HG02852 (cell line): ENCODE data around the gene BLM.
"Not testable (repeated sequence)": the region's sequence is repeated elsewhere in the genome, so short reads cannot be mapped to it uniquely, and the experiment has no call there.

Source experiments
- ATAC-seq: cut with Tn5 transposase; IDR thresholded peaks from one replicate; pipeline ENCODE4 v1.9.1; 2021; ENCODE audit warnings: mild to moderate bottlenecking, moderate library complexity; ENCODE audit not compliant: unreplicated experiment

BLM gene

DNA sequence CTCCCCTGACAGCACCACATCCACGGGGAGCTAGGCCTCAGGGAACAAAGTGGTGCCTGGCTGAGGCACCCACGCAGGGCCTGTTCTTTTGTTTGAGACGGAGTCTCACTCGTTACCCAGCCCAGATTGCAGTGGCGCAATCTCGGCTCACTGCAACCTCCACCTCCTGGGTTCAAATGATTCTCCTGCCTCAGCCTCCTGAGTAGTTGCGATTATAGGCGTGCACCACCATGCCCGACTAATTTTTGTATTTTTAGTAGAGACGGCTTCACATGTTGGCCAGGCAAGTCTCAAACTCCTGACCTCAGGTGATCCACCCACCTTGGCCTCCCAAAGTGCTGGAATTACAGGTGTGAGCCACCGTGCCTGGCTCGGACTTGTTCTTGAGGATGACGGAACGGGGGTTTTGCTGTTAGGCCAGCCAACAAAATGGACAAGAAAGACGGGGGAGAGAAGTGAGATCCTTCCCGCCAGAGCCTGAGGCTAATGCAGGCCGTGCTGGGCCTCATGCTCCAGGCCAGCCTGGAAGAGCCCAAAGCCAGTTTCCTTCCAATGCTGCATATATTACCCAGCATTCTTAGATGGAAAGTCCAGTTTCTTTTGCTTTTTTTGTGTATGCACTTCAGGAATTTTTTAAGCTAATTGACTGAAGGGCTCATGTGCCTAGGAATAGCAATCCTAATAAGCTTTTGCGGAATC is 123.2 kb downstream of the BLM start:
- no peak for ATAC-seq

- no peak for ATAC-seq
Measured at GRCh38 chr15:90840954-90841353, 123.8 kb downstream of the BLM start.

- no peak for ATAC-seq
Measured at GRCh38 chr15:90844696-90845095, 127.5 kb downstream of the BLM start.

GRCh38 chr15:90845201-90845949 is 128.2 kb downstream of the BLM start:
- peak; percentile 91 for ATAC-seq

- ATAC-seq = not testable (repeated sequence)
Measured at GRCh38 chr15:90849424-90849823, 132.3 kb downstream of the BLM start.

- no peak for ATAC-seq
Measured at GRCh38 chr15:90851114-90851513, 134.0 kb downstream of the BLM start.

GRCh38 chr15:90851940-90852339 is 134.8 kb downstream of the BLM start:
- ATAC-seq = no peak

- ATAC-seq = no peak
Measured at GRCh38 chr15:90855139-90855538, 138.0 kb downstream of the BLM start.

DNA sequence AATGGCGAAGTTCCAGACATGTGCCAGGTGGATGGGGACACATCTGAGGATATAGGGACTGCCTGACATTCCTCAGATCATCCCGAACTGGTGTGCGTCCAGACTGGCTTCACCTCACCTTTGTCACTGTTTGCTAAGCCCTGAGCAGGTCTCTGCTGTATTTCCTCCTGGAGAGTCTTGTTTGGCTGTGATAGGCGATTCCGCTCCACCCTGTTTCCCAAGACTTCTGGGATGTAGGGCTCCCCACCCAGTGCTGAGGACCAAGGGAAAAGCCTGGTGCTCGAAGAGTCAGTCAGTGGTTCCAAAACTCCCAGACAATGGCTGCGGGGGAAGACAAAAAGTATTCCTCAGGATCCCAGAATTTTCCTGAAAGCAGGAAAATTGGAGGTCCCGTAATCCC is 140.2 kb downstream of the BLM start:
- no peak for ATAC-seq

- no peak for ATAC-seq
Measured at GRCh38 chr15:90857883-90858443, 140.8 kb downstream of the BLM start.

DNA sequence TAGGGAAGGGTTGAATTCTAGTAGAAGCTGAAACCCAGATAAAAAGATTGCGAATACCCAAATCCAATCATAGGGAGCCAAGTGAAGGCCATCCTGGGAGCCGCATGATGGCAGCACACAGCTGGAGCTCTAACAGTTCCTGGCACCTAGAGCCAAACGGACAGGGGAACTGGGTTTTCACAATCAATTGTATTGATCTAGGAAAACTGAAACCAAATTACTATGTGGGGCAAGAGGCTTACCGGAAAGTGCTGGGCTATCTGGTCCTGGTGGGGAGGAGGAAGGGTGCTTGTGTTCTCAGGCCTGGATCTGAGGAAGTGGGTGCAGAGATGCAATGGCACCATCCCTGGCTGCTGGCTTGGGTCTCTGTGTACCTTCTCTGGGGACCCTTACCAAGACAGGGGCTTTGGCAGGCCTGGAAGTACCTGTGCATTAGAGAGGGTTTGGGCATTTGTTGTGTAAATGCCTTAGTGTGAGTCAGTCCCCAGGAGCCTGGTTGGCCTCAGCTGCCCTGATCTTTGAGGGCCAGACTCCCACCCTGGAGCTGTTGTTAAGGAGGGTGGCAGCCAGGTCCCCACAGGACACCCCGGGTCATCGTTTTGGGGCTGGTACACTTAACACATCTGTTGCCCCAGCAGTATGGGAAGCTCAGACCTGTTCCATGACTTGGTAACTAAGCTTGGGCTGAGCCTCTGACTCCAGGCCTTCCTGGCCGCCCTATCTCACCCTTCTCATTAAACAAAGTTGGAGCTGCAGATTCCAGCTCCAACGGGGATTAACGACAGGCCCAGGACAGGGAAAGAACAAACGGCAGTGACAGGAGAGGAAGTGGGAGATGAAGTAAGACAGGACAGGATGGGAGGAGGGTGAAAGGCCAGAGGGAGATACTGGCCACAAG is 142.3 kb downstream of the BLM start:
- no peak for ATAC-seq

DNA sequence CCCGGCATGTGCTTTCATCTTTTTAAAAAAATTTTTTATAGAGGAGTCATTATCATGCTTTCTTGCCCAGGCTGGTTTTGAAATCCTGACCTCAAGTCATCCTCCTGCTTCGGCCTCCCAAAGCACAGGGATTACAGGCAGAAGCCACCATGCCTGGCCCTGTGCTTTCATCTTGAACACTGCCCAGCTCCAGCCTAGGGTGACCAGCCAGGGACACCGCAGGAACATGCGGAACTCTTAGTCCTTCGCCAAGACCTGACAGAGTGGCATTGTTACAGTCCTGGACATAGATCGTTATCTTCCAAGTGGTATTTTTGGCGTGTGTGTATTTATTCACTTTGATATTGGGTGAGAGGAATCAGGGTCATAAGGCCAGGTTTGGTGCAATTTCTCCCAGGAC is 143.3 kb downstream of the BLM start:
- no peak for ATAC-seq

GRCh38 chr15:90860942-90861675 is 144.0 kb downstream of the BLM start:
- no peak for ATAC-seq

GRCh38 chr15:90862487-90862886 is 145.3 kb downstream of the BLM start:
- ATAC-seq = no peak

DNA sequence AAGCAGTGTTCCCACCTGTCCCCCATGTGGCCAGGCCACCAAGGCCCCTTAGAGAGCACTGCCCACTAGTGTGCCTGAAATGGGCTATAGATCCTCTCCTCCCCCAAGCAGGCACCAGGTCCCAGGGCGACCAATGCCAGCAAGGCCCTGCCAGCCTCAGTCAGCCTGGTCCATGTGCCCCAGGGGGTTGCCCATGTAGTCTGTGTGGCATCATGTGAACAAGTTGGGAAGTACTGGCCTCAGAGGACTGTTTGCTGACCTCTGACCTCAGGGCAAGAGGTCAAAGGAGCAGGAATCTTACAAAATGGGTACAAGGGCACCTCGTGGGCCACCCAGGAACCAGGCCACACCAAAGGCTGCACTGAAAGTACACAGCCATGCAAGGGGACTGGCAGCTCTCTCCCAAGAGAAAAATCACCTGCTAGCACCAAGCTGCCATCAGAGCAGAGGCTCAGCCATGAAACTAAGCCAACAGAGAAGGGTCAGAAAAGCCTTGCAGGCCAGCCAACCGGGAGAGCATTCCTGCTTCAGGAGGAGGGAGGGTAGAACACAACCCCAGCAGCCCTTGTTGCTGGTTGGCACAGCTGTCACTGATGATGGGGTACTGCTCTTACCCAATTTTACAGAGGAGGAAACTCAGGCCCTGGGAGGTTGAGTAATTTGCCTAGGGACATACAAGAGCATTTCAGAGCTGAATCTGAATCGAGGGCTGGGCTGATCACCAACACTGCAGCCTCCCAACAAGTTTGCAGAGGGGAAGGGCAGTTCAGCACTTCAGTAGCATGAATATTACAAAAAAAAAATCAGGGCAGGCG is 146.0 kb downstream of the BLM start:
- ATAC-seq = no peak

DNA sequence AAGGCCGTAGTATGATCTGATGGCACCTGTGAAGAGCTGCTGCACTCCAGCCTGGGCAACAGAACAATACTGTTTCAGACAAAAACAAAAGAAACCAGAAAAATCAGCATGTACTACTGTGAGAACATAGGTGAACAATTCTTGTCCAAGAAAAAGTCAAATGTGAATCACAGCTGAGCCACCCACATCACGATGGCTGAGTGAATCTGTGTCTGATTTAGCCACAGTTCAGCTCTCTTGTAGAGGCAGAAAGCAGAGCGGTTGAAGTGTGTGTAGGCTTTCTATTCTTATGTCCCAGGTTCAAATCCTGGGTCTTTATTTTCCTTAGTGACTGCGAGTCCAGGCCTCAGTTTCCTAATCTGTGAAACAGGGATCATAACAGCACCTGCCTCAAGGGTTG is 146.8 kb downstream of the BLM start:
- no peak for ATAC-seq

DNA sequence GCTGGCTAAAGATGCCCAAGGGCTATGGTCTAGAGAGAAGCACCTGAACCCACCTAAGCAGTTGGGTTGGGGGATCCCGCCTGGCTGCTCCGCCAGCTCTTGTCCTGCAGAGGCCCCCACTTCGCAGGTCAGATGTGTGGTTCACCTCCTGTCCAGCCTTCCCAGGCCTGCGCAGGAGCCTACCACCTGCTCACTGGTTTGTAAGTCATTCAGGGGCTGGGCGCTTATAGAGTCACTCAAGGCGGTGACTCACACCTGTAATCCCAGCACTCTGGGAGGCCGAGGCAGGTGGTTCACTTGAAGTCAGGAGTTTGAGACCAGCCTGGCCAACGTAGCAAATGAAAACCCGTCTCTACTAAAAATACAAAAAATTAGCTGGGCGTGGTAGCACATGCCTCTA is 147.4 kb downstream of the BLM start:
- no peak for ATAC-seq

GRCh38 chr15:90865702-90866101 is 148.6 kb downstream of the BLM start:
- no peak for ATAC-seq
